ENCODE data around the gene SH3RF1. TPM values are rescaled to one million over a fixed set of nuclear protein-coding genes. Genes with fewer than 3 reads are reported as not detected.
A peak's percentile ranks its signal among the peaks of the same experiment; 100 is the strongest.

The SH3RF1 gene
- total and polyA plus RNA-seq, 2 of the 8 experiments (the other 6 are each of a cell fraction or from before 2014, with no cell fraction given): 6.9 to 15.1 TPM

GRCh38 chr4:169096221-169096620 lies 174.5 kb downstream of the SH3RF1 start:
- Histone ChIP-seq H3K79me2 (ENCODE audit: control insufficient read depth in 1 of 2, insufficient read depth in 2 of 2, low read length in 2 of 2) (no peaks in the 10 kb centered on the region), H3K9ac (replicated peaks in 1 of 4; ENCODE audit: extremely low read depth in 1 of 4, low read depth in 3 of 4, low read length in 3 of 4) (no peak overlapping the region), H2BK12ac (ENCODE audit: low read depth, low read length) (no peak overlapping the region), H3K18ac (ENCODE audit: extremely low read depth, low read length) (no peak overlapping the region), H4K8ac (ENCODE audit: extremely low read depth, insufficient read depth, low read length) (no peak overlapping the region), H2BK15ac (ENCODE audit: low read length) (no peak overlapping the region), H3K36me3 (ENCODE audit: control insufficient read depth in 2 of 4, insufficient read depth in 4 of 4, low read length in 3 of 4) (peaks cover 0 to 7% (median 3%) of the 10 kb centered on the region in 4 experiments; a peak in 2 of 8 replicates), H3K23ac (ENCODE audit: insufficient read length) (no peak overlapping the region), H2AK5ac (ENCODE audit: low read depth, low read length) (no peak overlapping the region), H3K79me1 (ENCODE audit: low read depth, low read length) (no peaks in the 10 kb centered on the region), H3K4ac (replicated peaks; ENCODE audit: insufficient read length, low read depth, low read length) (no peak overlapping the region), H3K4me3 (ENCODE audit: extremely low read depth in 1 of 4, insufficient read depth in 2 of 4, low read depth in 3 of 4, low read length in 4 of 4) (no peak overlapping the region), H4K5ac (ENCODE audit: insufficient read length, low read depth, low read length) (no peak overlapping the region), H2BK120ac (replicated peaks; ENCODE audit: low read depth, low read length) (no peak overlapping the region), H2AFZ (ENCODE audit: low read length) (no peak overlapping the region), H3K27ac (ENCODE audit: low read depth, low read length) (no peak overlapping the region), H3K14ac (ENCODE audit: insufficient read length) (no peak overlapping the region), H2BK5ac (ENCODE audit: low read depth, low read length) (no peak overlapping the region), H3K9me3 (ENCODE audit: insufficient read depth in 2 of 2, low read depth in 1 of 2, low read length in 1 of 2) (no peaks in the 10 kb centered on the region), H3K4me2 (ENCODE audit: insufficient read depth in 1 of 2, low read depth in 2 of 2, low read length in 2 of 2) (no peak overlapping the region), H3K4me1 (replicated peaks in 1 of 4; ENCODE audit: control insufficient read depth in 3 of 4, insufficient read depth in 4 of 4, low read length in 3 of 4) (no peaks in the 10 kb centered on the region; a peak in 1 of 7 replicates), H4K91ac (replicated peaks; ENCODE audit: insufficient read length, low read length) (no peak overlapping the region), H4K20me1 (replicated peaks in 1 of 2; ENCODE audit: control insufficient read depth in 1 of 2, insufficient read depth in 2 of 2, low read length in 2 of 2) (no peaks in the 10 kb centered on the region), H3K23me2 (ENCODE audit: low read depth, low read length) (no peaks in the 10 kb centered on the region), H3K27me3 (replicated peaks in 1 of 4; ENCODE audit: control insufficient read depth in 3 of 4, extremely low read depth in 1 of 4, insufficient read depth in 3 of 4, low read length in 3 of 4) (no peaks in the 10 kb centered on the region), H2BK20ac (ENCODE audit: low read length) (no peak overlapping the region), H3K56ac (replicated peaks; ENCODE audit: insufficient read length, low read depth, low read length) (no peak overlapping the region)
- WGBS, 2 experiments (ENCODE audit: extremely low coverage in 1 of 2, insufficient coverage in 1 of 2, insufficient read length in 1 of 2, insufficient replicate concordance in 2 of 2, low coverage in 1 of 2, low lambda C conversion rate in 2 of 2, missing lambda C conversion rate in 1 of 2): 92% methylated on average over 4 of the region's 4 CpGs; no CpG with 5 or more reads in 1 of the 2 experiments
- DNase-seq (ENCODE audit: low read depth in 1 of 2, low spot score in 2 of 2) (no peak), FAIRE-seq (peak; percentile 13)
- ChIA-PET CTCF (ENCODE audit: partially characterized antibody) (no interaction called here), POLR2A (ENCODE audit: partially characterized antibody) (no interaction called here)
- no peak for TF ChIP-seq SP1 (IDR thresholded peaks at IDR 0.05; ENCODE audit: low read depth, low read length)
- TF ChIP-seq JUND (IDR thresholded peaks at IDR 0.05; ENCODE audit: low read length): no peak
- no peak for TF ChIP-seq BCL11A (IDR thresholded peaks at IDR 0.05; ENCODE audit: low read depth in 2 of 2, low read length in 2 of 2)
- TF ChIP-seq RAD21 (IDR thresholded peaks at IDR 0.05 in 1 of 2, conservative IDR thresholded peaks at IDR 0.05 in 1 of 2; ENCODE audit: low read depth in 2 of 2, low read length in 2 of 2): no peak
- no peak for TF ChIP-seq ZNF274 (IDR thresholded peaks at IDR 0.05; ENCODE audit: borderline replicate concordance, extremely low read depth, low read length)
- TF ChIP-seq RXRA (IDR thresholded peaks at IDR 0.05; ENCODE audit: insufficient read depth, low read depth, low read length): no peak
- no peak for TF ChIP-seq BACH1 (IDR thresholded peaks at IDR 0.05; ENCODE audit: low read length)
- TF ChIP-seq SIN3A (conservative IDR thresholded peaks at IDR 0.05 in 1 of 2, IDR thresholded peaks at IDR 0.05 in 1 of 2; ENCODE audit: low read depth in 1 of 2, low read length in 2 of 2): no peak
- TF ChIP-seq SUZ12 (IDR thresholded peaks at IDR 0.05; ENCODE audit: low read length): no peak
- TF ChIP-seq EGR1 (IDR thresholded peaks at IDR 0.05; ENCODE audit: borderline replicate concordance, low read depth, low read length): no peak
- no peak for TF ChIP-seq POLR2A (IDR thresholded peaks at IDR 0.05; ENCODE audit: control extremely low read depth in 1 of 2, low read depth in 2 of 2, low read length in 2 of 2)
- TF ChIP-seq NANOG (IDR thresholded peaks at IDR 0.05; ENCODE audit: insufficient read depth, low read depth, low read length, poor library complexity, severe bottlenecking): no peak
- TF ChIP-seq CBX5 (IDR thresholded peaks at IDR 0.05; ENCODE audit: low read depth, low read length): no peak
- no peak for TF ChIP-seq KDM5A (IDR thresholded peaks at IDR 0.05; ENCODE audit: low read length)
- TF ChIP-seq SIRT6 (IDR thresholded peaks at IDR 0.05; ENCODE audit: low read length): no peak
- no peak for TF ChIP-seq CEBPB (IDR thresholded peaks at IDR 0.05; ENCODE audit: low read depth, low read length)
